Measurements from ENCODE around the gene TBC1D14. TPM values are rescaled to one million over a fixed set of nuclear protein-coding genes. Genes with fewer than 3 reads are reported as not detected.

The TBC1D14 gene
- total RNA-seq, 2 donors from 2014 or later: 42.3 to 43.5 TPM

DNA sequence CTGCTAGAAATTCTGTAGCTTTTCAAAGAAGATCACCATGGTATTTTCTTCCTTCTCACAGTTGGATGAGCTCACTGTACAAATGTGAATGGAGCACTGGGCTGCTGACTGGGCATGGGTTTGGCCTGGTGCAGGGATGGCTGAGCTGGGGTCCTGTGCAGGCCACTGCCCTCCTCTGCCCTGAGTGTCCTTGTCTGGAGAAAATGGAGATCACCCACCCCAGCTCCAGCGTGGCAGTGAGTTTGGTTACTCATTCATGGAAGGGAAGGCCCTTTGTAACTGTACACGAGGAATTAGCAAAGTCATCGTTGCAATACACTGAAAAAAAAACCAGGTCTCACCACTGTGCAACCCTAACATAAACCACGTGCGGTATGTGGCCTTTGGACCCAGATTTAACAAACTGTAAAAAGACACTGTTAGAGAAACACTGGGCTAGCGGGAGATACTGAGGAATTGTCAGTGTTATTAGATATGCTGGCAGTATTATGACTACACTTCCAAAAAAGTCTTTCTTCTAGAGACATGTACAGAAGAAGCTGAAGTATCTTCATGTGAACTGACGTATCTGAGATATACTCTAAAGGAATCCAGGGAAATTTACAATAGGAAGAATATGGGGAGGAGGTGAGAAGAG, 16.1 kb upstream of the TBC1D14 start:
- no peaks in the 10 kb centered on the region for H3K36me3 ChIP-seq (ENCODE audit: control insufficient read depth, insufficient read depth, low read length)
- H3K4me3 Mint-ChIP-seq: no peak overlapping the region
- peaks cover 10% of the 10 kb centered on the region for H3K36me3 Mint-ChIP-seq (ENCODE audit: low read depth)
- no peak for DNase-seq
- H3K4me1 Mint-ChIP-seq: no peaks in the 10 kb centered on the region
- peaks cover 4% of the 10 kb centered on the region for H3K9me3 ChIP-seq (ENCODE audit: control insufficient read depth, low read length)
- no peak overlapping the region for H3K9ac ChIP-seq (ENCODE audit: extremely low read depth, low read length, poor library complexity, severe bottlenecking)
- TF ChIP-seq, protein P1, sequence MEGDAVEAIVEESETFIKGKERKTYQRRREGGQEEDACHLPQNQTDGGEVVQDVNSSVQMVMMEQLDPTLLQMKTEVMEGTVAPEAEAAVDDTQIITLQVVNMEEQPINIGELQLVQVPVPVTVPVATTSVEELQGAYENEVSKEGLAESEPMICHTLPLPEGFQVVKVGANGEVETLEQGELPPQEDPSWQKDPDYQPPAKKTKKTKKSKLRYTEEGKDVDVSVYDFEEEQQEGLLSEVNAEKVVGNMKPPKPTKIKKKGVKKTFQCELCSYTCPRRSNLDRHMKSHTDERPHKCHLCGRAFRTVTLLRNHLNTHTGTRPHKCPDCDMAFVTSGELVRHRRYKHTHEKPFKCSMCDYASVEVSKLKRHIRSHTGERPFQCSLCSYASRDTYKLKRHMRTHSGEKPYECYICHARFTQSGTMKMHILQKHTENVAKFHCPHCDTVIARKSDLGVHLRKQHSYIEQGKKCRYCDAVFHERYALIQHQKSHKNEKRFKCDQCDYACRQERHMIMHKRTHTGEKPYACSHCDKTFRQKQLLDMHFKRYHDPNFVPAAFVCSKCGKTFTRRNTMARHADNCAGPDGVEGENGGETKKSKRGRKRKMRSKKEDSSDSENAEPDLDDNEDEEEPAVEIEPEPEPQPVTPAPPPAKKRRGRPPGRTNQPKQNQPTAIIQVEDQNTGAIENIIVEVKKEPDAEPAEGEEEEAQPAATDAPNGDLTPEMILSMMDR (conservative IDR thresholded peaks at IDR 0.05): no peak
- H3K4me3 ChIP-seq (ENCODE audit: low read length): no peak overlapping the region
- 90 to 93% methylated on average over 5 to 7 of the region's 7 CpGs for WGBS, 2 experiments (ENCODE audit: insufficient coverage in 1 of 2, insufficient read length in 1 of 2)
- H3K4me1 ChIP-seq (ENCODE audit: control insufficient read depth, insufficient read depth, low read length): no peaks in the 10 kb centered on the region
- peaks cover 17% of the 10 kb centered on the region for H3K9me3 Mint-ChIP-seq
- no peaks in the 10 kb centered on the region for H3K27me3 ChIP-seq (ENCODE audit: control insufficient read depth, insufficient read depth, low read length, poor library complexity, severe bottlenecking)
- H3K27ac ChIP-seq (ENCODE audit: low read depth, low read length): no peak overlapping the region
- peaks cover 2% of the 10 kb centered on the region for H3K27me3 Mint-ChIP-seq (ENCODE audit: insufficient read depth)
- no peak overlapping the region for H3K27ac Mint-ChIP-seq

DNA sequence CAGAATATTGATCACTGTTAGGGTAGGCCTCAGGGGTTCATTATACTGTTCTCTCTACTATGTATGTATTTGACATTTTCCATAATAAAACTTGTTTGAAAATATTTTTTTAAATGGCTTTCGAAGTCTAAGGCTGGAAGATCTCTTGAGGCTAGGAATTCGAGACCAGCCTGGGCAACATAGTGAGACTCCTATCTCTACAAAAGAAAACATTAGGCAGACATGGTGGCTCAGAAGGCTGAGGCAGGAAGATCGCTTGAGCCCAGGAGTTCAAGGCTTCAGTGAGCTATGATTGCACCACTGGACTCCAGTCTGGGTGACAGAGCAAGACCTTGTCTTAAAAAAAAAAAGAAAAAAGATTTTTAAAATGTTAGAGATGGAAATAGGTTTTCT, 15.5 kb upstream of the TBC1D14 start:
- WGBS, 2 experiments (ENCODE audit: insufficient coverage in 1 of 2, insufficient read length in 1 of 2): 90 to 100% methylated on average over 3 of the region's 3 CpGs
- no peak overlapping the region for H3K27ac ChIP-seq (ENCODE audit: low read depth, low read length)

DNA sequence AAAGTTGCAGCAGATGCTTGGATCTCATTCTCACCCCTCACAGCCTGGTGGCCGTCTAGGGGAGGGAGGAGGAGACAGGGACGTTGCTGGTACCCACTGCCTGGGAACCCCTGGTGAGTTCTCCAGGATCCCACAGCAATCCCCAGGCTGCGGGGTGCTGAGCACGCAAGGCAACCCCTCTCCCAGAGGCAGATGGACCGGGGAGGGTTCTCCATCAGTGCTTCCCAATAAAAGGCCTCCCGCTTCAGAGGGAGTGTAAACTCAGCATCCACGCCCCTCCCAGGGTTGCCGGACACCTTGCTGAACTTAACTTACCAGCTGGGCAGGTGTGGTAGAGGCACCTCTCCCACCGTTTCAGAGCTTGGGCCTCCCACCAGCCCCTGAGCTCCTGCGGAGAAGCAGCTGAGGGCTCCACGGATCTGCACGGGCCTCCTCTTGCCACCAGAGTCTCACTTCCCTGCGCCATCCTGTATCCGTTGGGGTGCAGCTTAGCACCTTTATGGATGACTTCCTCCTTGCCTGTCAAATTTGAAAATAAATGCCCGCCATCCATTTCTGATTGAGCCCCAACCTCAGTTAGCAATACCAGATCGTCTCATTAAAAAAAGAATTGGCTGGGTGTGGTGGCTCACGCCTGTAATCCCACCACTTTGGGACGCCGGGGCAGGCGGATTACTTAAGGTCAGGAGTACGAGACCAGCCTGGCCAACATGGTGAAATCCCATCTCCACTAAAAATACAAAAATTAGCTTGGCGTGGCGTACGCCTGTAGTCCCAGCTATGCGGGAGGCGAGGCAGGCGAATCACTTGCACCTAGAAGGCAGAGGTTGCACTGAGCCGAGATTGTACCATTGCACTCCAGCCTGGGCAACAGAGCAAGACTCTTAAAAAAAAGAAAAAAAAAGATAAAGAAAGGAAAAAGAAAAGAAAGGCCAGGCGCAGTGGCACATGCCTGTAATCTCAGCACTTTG, 14.8 kb upstream of the TBC1D14 start:
- H3K36me3 Mint-ChIP-seq (ENCODE audit: low read depth): peaks cover 8% of the 10 kb centered on the region
- no peak overlapping the region for H3K4me3 ChIP-seq (ENCODE audit: low read length)
- no peak overlapping the region for H3K4me3 Mint-ChIP-seq
- WGBS, 2 experiments (ENCODE audit: insufficient coverage in 1 of 2, insufficient read length in 1 of 2): 91 to 92% methylated on average over 23 to 29 of the region's 29 CpGs
- TF ChIP-seq, protein P1 (conservative IDR thresholded peaks at IDR 0.05): no peak
- peaks cover 4% of the 10 kb centered on the region for H3K9me3 ChIP-seq (ENCODE audit: control insufficient read depth, low read length)
- no peaks in the 10 kb centered on the region for H3K36me3 ChIP-seq (ENCODE audit: control insufficient read depth, insufficient read depth, low read length)
- H3K9me3 Mint-ChIP-seq: peaks cover 15% of the 10 kb centered on the region
- no peaks in the 10 kb centered on the region for H3K4me1 Mint-ChIP-seq
- no peak overlapping the region for H3K27ac ChIP-seq (ENCODE audit: low read depth, low read length)
- no peaks in the 10 kb centered on the region for H3K27me3 ChIP-seq (ENCODE audit: control insufficient read depth, insufficient read depth, low read length, poor library complexity, severe bottlenecking)
- DNase-seq: no peak
- peaks cover 2% of the 10 kb centered on the region for H3K27me3 Mint-ChIP-seq (ENCODE audit: insufficient read depth)
- H3K27ac Mint-ChIP-seq: no peak overlapping the region
- no peaks in the 10 kb centered on the region for H3K4me1 ChIP-seq (ENCODE audit: control insufficient read depth, insufficient read depth, low read length)
- H3K9ac ChIP-seq (ENCODE audit: extremely low read depth, low read length, poor library complexity, severe bottlenecking): no peak overlapping the region

More for the DNA sequence above, 15.5 kb upstream of the TBC1D14 start:
- peaks cover 17% of the 10 kb centered on the region for H3K9me3 Mint-ChIP-seq
- H3K36me3 Mint-ChIP-seq (ENCODE audit: low read depth): peaks cover 10% of the 10 kb centered on the region
- no peak overlapping the region for H3K9ac ChIP-seq (ENCODE audit: extremely low read depth, low read length, poor library complexity, severe bottlenecking)
- peaks cover 4% of the 10 kb centered on the region for H3K9me3 ChIP-seq (ENCODE audit: control insufficient read depth, low read length)
- no peaks in the 10 kb centered on the region for H3K4me1 Mint-ChIP-seq
- no peaks in the 10 kb centered on the region for H3K36me3 ChIP-seq (ENCODE audit: control insufficient read depth, insufficient read depth, low read length)
- no peak for DNase-seq
- H3K27ac Mint-ChIP-seq: no peak overlapping the region
- H3K27me3 ChIP-seq (ENCODE audit: control insufficient read depth, insufficient read depth, low read length, poor library complexity, severe bottlenecking): no peaks in the 10 kb centered on the region
- peaks cover 2% of the 10 kb centered on the region for H3K27me3 Mint-ChIP-seq (ENCODE audit: insufficient read depth)
- TF ChIP-seq, protein P1 (conservative IDR thresholded peaks at IDR 0.05): no peak
- H3K4me3 ChIP-seq (ENCODE audit: low read length): no peak overlapping the region
- no peaks in the 10 kb centered on the region for H3K4me1 ChIP-seq (ENCODE audit: control insufficient read depth, insufficient read depth, low read length)
- H3K4me3 Mint-ChIP-seq: no peak overlapping the region

Measured in endodermal cell (in vitro differentiated cells).